Measurements from ENCODE around the gene ID2. TPM values are rescaled to one million over a fixed set of nuclear protein-coding genes. Genes with fewer than 3 reads are reported as not detected.
"Not testable (repeated sequence)": the region's sequence is repeated elsewhere in the genome, so short reads cannot be mapped to it uniquely, and the experiment has no call there.

ID2 gene
- total RNA-seq, 2 experiments from 2014 or later, result 299 to 324 TPM

GRCh38 chr2:8720741-8721140, 38.9 kb downstream of the ID2 start:
- no peak overlapping the region for H3K4me3 Mint-ChIP-seq
- H3K36me3 Mint-ChIP-seq (ENCODE audit: low read depth), result peaks cover 5% of the 10 kb centered on the region
- H3K27ac Mint-ChIP-seq, result no peak overlapping the region

GRCh38 chr2:8721410-8721809, 39.6 kb downstream of the ID2 start:
- H3K4me3 Mint-ChIP-seq, result no peak overlapping the region
- H3K27ac Mint-ChIP-seq, result no peak overlapping the region
- ChIA-PET POLR2A (no interaction called here), CTCF (no interaction called here)
- no peaks in the 10 kb centered on the region for H3K4me1 Mint-ChIP-seq
- peaks cover 3% of the 10 kb centered on the region for H3K9me3 Mint-ChIP-seq
- no peaks in the 10 kb centered on the region for H3K36me3 Mint-ChIP-seq (ENCODE audit: low read depth)
- no peak for DNase-seq
- peaks cover 3% of the 10 kb centered on the region for H3K27me3 Mint-ChIP-seq

More at GRCh38 chr2:8720741-8721140, 38.9 kb downstream of the ID2 start:
- Mint-ChIP-seq H3K27me3 (peaks cover 7% of the 10 kb centered on the region), H3K9me3 (peaks cover 9% of the 10 kb centered on the region), H3K4me1 (no peaks in the 10 kb centered on the region)
- ChIA-PET POLR2A (no interaction called here), CTCF (no interaction called here)
- no peak for DNase-seq

DNA sequence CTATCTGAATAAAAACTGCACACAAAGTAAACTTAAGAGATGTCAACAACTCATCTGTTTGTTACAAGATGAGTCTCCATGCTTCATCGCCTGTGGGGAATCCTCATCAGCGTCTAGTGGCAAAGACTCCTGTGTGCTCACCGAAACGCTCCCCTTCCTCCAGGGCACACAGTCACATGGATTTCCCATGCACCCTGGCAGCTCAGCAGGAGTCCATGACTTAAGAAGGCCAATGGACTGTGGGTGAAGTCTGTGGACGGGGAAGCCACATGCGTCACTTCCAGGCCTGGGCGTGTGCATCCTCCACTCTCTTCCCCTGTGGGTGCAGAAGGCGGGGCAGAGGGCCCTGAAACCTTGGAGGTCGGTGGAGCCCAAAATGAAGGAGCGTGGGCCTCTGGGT, 41.1 kb downstream of the ID2 start:
- POLR2A ChIA-PET, result no interaction called here
- Mint-ChIP-seq H3K9me3 (no peaks in the 10 kb centered on the region), H3K4me1 (no peaks in the 10 kb centered on the region), H3K36me3 (ENCODE audit: low read depth) (peaks cover 1% of the 10 kb centered on the region), H3K27ac (no peak overlapping the region), H3K4me3 (no peak overlapping the region), H3K27me3 (no peaks in the 10 kb centered on the region)
- DNase-seq, result no peak
- CTCF ChIA-PET, result no interaction called here

GRCh38 chr2:8725838-8726237, 44.0 kb downstream of the ID2 start:
- Mint-ChIP-seq H3K36me3 (ENCODE audit: low read depth) (peaks cover 20% of the 10 kb centered on the region), H3K4me3 (no peak overlapping the region), H3K27me3 (no peaks in the 10 kb centered on the region), H3K9me3 (no peaks in the 10 kb centered on the region), H3K4me1 (no peaks in the 10 kb centered on the region), H3K27ac (no peak overlapping the region)
- CTCF ChIA-PET, result no interaction called here
- POLR2A ChIA-PET, result no interaction called here
- no peak for DNase-seq

DNA sequence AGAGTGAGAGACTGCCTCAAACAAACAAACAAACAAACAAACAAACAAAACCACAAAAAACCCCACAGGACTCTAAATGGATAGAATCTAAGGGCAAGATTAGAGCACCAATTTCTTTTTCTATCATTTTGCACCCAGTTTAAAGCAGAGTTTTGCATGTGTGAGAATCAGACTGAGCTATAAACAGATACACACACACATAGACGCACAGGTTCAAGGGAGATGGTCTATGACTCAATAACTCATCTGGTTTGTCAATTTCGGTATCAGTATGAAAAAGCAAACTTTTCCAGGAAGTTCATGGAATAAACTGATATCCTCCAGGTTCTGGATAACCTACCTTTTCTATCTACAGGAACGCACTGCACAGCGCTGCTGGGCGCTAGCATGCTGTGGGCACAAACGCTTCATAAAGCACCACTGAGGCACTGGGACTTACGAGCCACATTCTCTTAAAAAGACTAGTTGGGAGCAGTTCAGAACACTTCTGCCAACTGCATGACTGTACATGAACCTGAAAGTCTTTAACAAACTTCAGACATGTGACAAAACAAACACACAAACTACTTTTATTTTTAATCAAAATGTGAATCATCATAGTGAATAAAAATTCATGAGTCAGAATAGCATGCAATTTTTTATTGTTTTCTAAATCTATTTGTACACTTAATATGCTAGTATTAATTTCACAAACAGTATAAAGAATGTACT, 46.6 kb downstream of the ID2 start:
- Mint-ChIP-seq H3K36me3 (ENCODE audit: low read depth) (peaks cover 40% of the 10 kb centered on the region), H3K27me3 (no peaks in the 10 kb centered on the region), H3K4me1 (no peaks in the 10 kb centered on the region), H3K4me3 (no peak overlapping the region), H3K27ac (no peak overlapping the region), H3K9me3 (no peaks in the 10 kb centered on the region)
- ChIA-PET CTCF (no interaction called here), POLR2A (no interaction called here)
- no peak for DNase-seq

- H3K36me3 Mint-ChIP-seq (ENCODE audit: low read depth), result peaks cover 47% of the 10 kb centered on the region
- CTCF ChIA-PET, H3K4me1 Mint-ChIP-seq, H3K4me3 Mint-ChIP-seq, H3K27me3 Mint-ChIP-seq, POLR2A ChIA-PET, H3K27ac Mint-ChIP-seq, DNase-seq, H3K9me3 Mint-ChIP-seq: not testable (repeated sequence)
Observed at GRCh38 chr2:8729101-8729500, 47.2 kb downstream of the ID2 start.

GRCh38 chr2:8729939-8730338, 48.1 kb downstream of the ID2 start:
- no peak for DNase-seq
- POLR2A ChIA-PET, result no interaction called here
- Mint-ChIP-seq H3K27me3 (no peaks in the 10 kb centered on the region), H3K36me3 (ENCODE audit: low read depth) (peaks cover 48% of the 10 kb centered on the region), H3K9me3 (no peaks in the 10 kb centered on the region), H3K4me3 (no peak overlapping the region), H3K27ac (no peak overlapping the region), H3K4me1 (no peaks in the 10 kb centered on the region)
- CTCF ChIA-PET, result interaction anchor here (0.5 kb wide), 1 partner anchor 32 kb away, joined by 3 read pairs; no protein-coding TSS in a partner anchor

DNA sequence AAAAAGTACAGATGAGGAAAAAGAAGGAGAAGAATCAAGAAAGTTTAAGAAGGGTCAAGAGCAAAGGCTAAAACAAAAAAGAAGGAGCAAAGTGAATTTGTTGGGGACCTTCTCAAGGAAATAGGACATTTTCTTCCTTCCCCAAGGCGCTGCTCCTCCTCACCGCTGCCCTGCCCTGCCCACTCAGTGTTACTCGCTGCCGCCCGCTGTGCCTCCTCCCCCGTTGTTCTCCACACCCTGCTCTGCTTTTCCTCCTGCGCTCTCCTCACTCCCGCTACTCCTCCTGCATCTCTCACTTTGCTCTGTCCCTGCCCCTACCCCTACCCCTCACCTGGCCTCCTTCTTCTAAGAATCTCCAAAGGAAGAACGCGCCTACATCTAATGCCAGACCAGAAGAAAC, 50.7 kb downstream of the ID2 start:
- Mint-ChIP-seq H3K4me1 (no peaks in the 10 kb centered on the region), H3K27me3 (no peaks in the 10 kb centered on the region), H3K9me3 (no peaks in the 10 kb centered on the region), H3K36me3 (ENCODE audit: low read depth) (peaks cover 51% of the 10 kb centered on the region), H3K4me3 (no peak overlapping the region), H3K27ac (no peak overlapping the region)
- ChIA-PET CTCF (no interaction called here), POLR2A (no interaction called here)
- DNase-seq, result no peak

Other genes with a start within 250 kb of the ID2 start
- 10 to 100 TPM; 33.4 to 35.1 TPM for gene KIDINS220, start 155.6 kb downstream of the ID2 start, total RNA-seq

Measured in activated CD4-positive, alpha-beta memory T cell treated with anti-CD3 and anti-CD28 coated beads, Interleukin-2, amount 10 ng/mL, durations not matched to agents 7 days and 5 days (primary cell).